Endothelial cell of hepatic sinusoid (primary cell): ENCODE data around the gene GNG13.
"Not testable (repeated sequence)": the region's sequence is repeated elsewhere in the genome, so short reads cannot be mapped to it uniquely, and the experiment has no call there.

Experiments
- in situ Hi-C: cut with HindIII; loops from 2 replicates; pipeline ENCODE4 v1.10.0; 2017; ENCODE audit warnings: low sequenced_read_pairs

GNG13 gene

GRCh38 chr16:832652-833336, 32.3 kb upstream of the GNG13 start:
- in situ Hi-C loops: loop anchor here (5.0 to 10.0 kb wide), 6 partner anchors 82 to 382 kb away; no protein-coding TSS in a partner anchor

- in situ Hi-C loops: loop anchor here (5.0 to 10.0 kb wide), 6 partner anchors 83 to 383 kb away; no protein-coding TSS in a partner anchor
These were observed 31.3 kb upstream of the GNG13 start for GRCh38 chr16:831571-832413.

GRCh38 chr16:830871-831570, 30.5 kb upstream of the GNG13 start:
- in situ Hi-C loops: loop anchor here (5.0 to 10.0 kb wide), 6 partner anchors 84 to 384 kb away; no protein-coding TSS in a partner anchor

GRCh38 chr16:830107-830870, 29.8 kb upstream of the GNG13 start:
- in situ Hi-C loops: loop anchor here (5.0 to 10.0 kb wide), 6 partner anchors 85 to 385 kb away; no protein-coding TSS in a partner anchor

GRCh38 chr16:828891-829290, 28.4 kb upstream of the GNG13 start:
- in situ Hi-C loops: no loop called here

GRCh38 chr16:827513-827912, 27.0 kb upstream of the GNG13 start:
- in situ Hi-C loops: no loop called here

- in situ Hi-C loops: no loop called here
These were observed 25.0 kb upstream of the GNG13 start for GRCh38 chr16:825341-826061.

- in situ Hi-C loops: no loop called here
These were observed 24.1 kb upstream of the GNG13 start for GRCh38 chr16:824601-825000.

- in situ Hi-C loops: no loop called here
These were observed 23.7 kb upstream of the GNG13 start for GRCh38 chr16:824194-824593.

GRCh38 chr16:822909-823297, 22.4 kb upstream of the GNG13 start:
- in situ Hi-C loops: no loop called here

- in situ Hi-C loops: no loop called here
These were observed 21.8 kb upstream of the GNG13 start for GRCh38 chr16:822174-822908.

- in situ Hi-C loops: no loop called here
These were observed 21.2 kb upstream of the GNG13 start for GRCh38 chr16:821751-822150.

- in situ Hi-C loops: no loop called here
These were observed 20.2 kb upstream of the GNG13 start for GRCh38 chr16:820748-821147.

GRCh38 chr16:820044-820408, 19.5 kb upstream of the GNG13 start:
- in situ Hi-C loops: not testable (repeated sequence)

GRCh38 chr16:819336-820043, 19.0 kb upstream of the GNG13 start:
- in situ Hi-C loops: no loop called here

GRCh38 chr16:818592-818991, 18.1 kb upstream of the GNG13 start:
- in situ Hi-C loops: no loop called here

- in situ Hi-C loops: no loop called here
These were observed 17.6 kb upstream of the GNG13 start for GRCh38 chr16:818132-818531.

GRCh38 chr16:817001-817906, 16.7 kb upstream of the GNG13 start:
- in situ Hi-C loops: no loop called here
